Sigmoid colon (tissue), 7 donors: ENCODE results near the gene JPH2. TPM values are rescaled to one million over a fixed set of nuclear protein-coding genes. Genes with fewer than 3 reads are reported as not detected.

Experiments
- DNase-seq: peaks from one replicate; pipeline ENCODE4 v3.0.0-alpha.2; 2019
- H3K27ac ChIP-seq, 4 donors: fragments of 200-600 bp; sonication (generic); one replicate each; pipeline ENCODE4 v1.5.1; 2016 to 2019; ENCODE audit warnings: mild to moderate bottlenecking in 1 of 4
- H3K27me3 ChIP-seq, 3 donors: fragments of 200-600 bp; sonication (generic); one replicate each; pipeline ENCODE4 v1.5.1; 2019; ENCODE audit warnings: mild to moderate bottlenecking in 1 of 3
- H3K36me3 ChIP-seq, 4 donors: fragments of 200-600 bp; sonication (generic); one replicate each; pipeline ENCODE4 v1.5.1; 2016 to 2019
- H3K4me1 ChIP-seq, 4 donors: fragments of 200-600 bp; sonication (generic); one replicate each; pipeline ENCODE4 v1.5.1; 2017 to 2019
- H3K4me3 ChIP-seq, 4 donors: fragments of 200-600 bp; sonication (generic); one replicate each; pipeline ENCODE4 v1.5.1; 2017 to 2019; ENCODE audit warnings: mild to moderate bottlenecking in 2 of 4, moderate library complexity in 1 of 4
- H3K9me3 ChIP-seq, 4 donors: fragments of 200-600 bp in 3 of 4; sonication (generic) in 3 of 4; one replicate each; pipeline versions ENCODE4 v1.5.1 to v1.6.1; 2013 to 2019
- CTCF ChIP-seq, 4 experiments: fragments of 450-650 bp in 3 of 4; fragments of 200-600 bp in 1 of 4; IDR thresholded peaks; one replicate each; pipeline ENCODE4 v1.5.1; 2016 to 2019; ENCODE audit warnings: antibody characterized with exemption in 4 of 4, mild to moderate bottlenecking in 3 of 4, moderate library complexity in 2 of 4
- EP300 ChIP-seq, 4 donors: sonication (generic); formaldehyde crosslinking; IDR thresholded peaks; one replicate each; pipeline ENCODE4 v1.6.1; 2017; ENCODE audit warnings: antibody characterized with exemption in 4 of 4
- POLR2A ChIP-seq, 2 donors: fragments of 450-650 bp; IDR thresholded peaks; one replicate each; pipeline ENCODE4 v1.6.1; 2016; ENCODE audit warnings: antibody characterized with exemption in 2 of 2, mild to moderate bottlenecking in 2 of 2, moderate library complexity in 2 of 2
- POLR2AphosphoS5 ChIP-seq, 4 donors: sonication (generic); formaldehyde crosslinking; IDR thresholded peaks; one replicate each; pipeline ENCODE4 v1.6.1; 2017; ENCODE audit warnings: antibody characterized with exemption in 4 of 4
- WGBS, 2 donors: extraction: QIAGEN DNeasy Blood & Tissue Kit; methylation state at CpG; one replicate each; pipeline ENCODE4 v1.1.7; 2013; 5-methylcytosine and 5-hydroxymethylcytosine counted together
- intact Hi-C: fragments of 100-400 bp; cut with DNase I; formaldehyde crosslinking; loops from one replicate; pipeline ENCODE4 v1.15.1; 2023
- polyA plus RNA-seq, 3 donors: library from polyadenylated mRNA; stranded (reverse); fragments of 200-250 nt; gene quantifications; one replicate each; pipeline ENCODE4 v1.2.3, GENCODE V29; 2013
- total RNA-seq, 4 donors: library from RNA; depleted of rRNA; stranded (reverse); fragments of >200 nt; gene quantifications; one replicate each; pipeline ENCODE4 v1.1.0, GENCODE V29; 2016
- donor health status: healthy with polysubstance abuse.
- donor health status: Bipolar disorder and iron deficiency.
- donor health status: healthy.

JPH2 gene
- total and polyA plus RNA-seq, 7 donors = 0.23 to 166 (median 52.0) TPM

GRCh38 chr20:44081476-44081875 is 105.5 kb downstream of the JPH2 start:
- Histone ChIP-seq H3K9me3 (no peaks in the 10 kb centered on the region), H3K27ac (no peak overlapping the region), H3K4me1 (peaks cover 0 to 25% (median 7%) of the 10 kb centered on the region in 4 donors), H3K36me3 (no peaks in the 10 kb centered on the region), H3K27me3 (no peaks in the 10 kb centered on the region), H3K4me3 (no peak overlapping the region)
- 67 to 70% methylated on average over 4 of the region's 4 CpGs for WGBS, 2 donors
- no peak for TF ChIP-seq POLR2AphosphoS5 (IDR thresholded peaks at IDR 0.05)
- TF ChIP-seq POLR2A (IDR thresholded peaks at IDR 0.05) = no peak
- no peak for TF ChIP-seq CTCF (IDR thresholded peaks at IDR 0.05)
- no peak for TF ChIP-seq EP300 (IDR thresholded peaks at IDR 0.05)
- no peak for DNase-seq
- intact Hi-C loops = loop anchor here (5.0 kb wide), 3 partner anchors 64 to 544 kb away; no protein-coding TSS in a partner anchor

- WGBS, 2 donors = 11 to 21% methylated on average over 8 of the region's 8 CpGs
- H3K27ac ChIP-seq = no peak overlapping the region
- no peaks in the 10 kb centered on the region for H3K27me3 ChIP-seq
- no peaks in the 10 kb centered on the region for H3K9me3 ChIP-seq
- H3K4me1 ChIP-seq = peaks cover 0 to 25% (median 7%) of the 10 kb centered on the region in 4 donors
- TF ChIP-seq EP300 (IDR thresholded peaks at IDR 0.05) = no peak
- peak in 1 of 4 donors; percentile 30 for TF ChIP-seq POLR2AphosphoS5 (IDR thresholded peaks at IDR 0.05)
- TF ChIP-seq CTCF (IDR thresholded peaks at IDR 0.05) = peak; percentile 95 to 99 (median 98)
- TF ChIP-seq POLR2A (IDR thresholded peaks at IDR 0.05) = no peak
- H3K36me3 ChIP-seq = no peaks in the 10 kb centered on the region
- DNase-seq = peak; percentile 84
- no peak overlapping the region for H3K4me3 ChIP-seq
- intact Hi-C loops = loop anchor here (1.0 to 5.0 kb wide), 4 partner anchors 63 to 543 kb away; no protein-coding TSS in a partner anchor
Observed at GRCh38 chr20:44080646-44081267, 106.2 kb downstream of the JPH2 start.

- no peaks in the 10 kb centered on the region for H3K9me3 ChIP-seq
- TF ChIP-seq POLR2AphosphoS5 (IDR thresholded peaks at IDR 0.05) (no peak), POLR2A (IDR thresholded peaks at IDR 0.05) (no peak), EP300 (IDR thresholded peaks at IDR 0.05) (no peak), CTCF (IDR thresholded peaks at IDR 0.05) (no peak)
- no peak overlapping the region for H3K27ac ChIP-seq
- 76 to 87% methylated on average over 10 of the region's 10 CpGs for WGBS, 2 donors
- intact Hi-C loops = loop anchor here (1.0 to 5.0 kb wide), 4 partner anchors 63 to 543 kb away; no protein-coding TSS in a partner anchor
- no peaks in the 10 kb centered on the region for H3K27me3 ChIP-seq
- H3K4me3 ChIP-seq = no peak overlapping the region
- H3K36me3 ChIP-seq = no peaks in the 10 kb centered on the region
- no peak for DNase-seq
- peaks cover 0 to 25% (median 7%) of the 10 kb centered on the region in 4 donors for H3K4me1 ChIP-seq
Observed at GRCh38 chr20:44080064-44080463, 106.9 kb downstream of the JPH2 start.

- H3K4me3 ChIP-seq = no peak overlapping the region
- peaks cover 0 to 30% (median 13%) of the 10 kb centered on the region in 4 donors for H3K4me1 ChIP-seq
- TF ChIP-seq POLR2AphosphoS5 (IDR thresholded peaks at IDR 0.05) (no peak), POLR2A (IDR thresholded peaks at IDR 0.05) (no peak), CTCF (IDR thresholded peaks at IDR 0.05) (no peak), EP300 (IDR thresholded peaks at IDR 0.05) (no peak)
- H3K27me3 ChIP-seq = no peaks in the 10 kb centered on the region
- H3K27ac ChIP-seq = no peak overlapping the region
- intact Hi-C loops = no loop called here
- DNase-seq = no peak
- H3K9me3 ChIP-seq = no peaks in the 10 kb centered on the region
- no peaks in the 10 kb centered on the region for H3K36me3 ChIP-seq
- 94 to 95% methylated on average over 10 of the region's 10 CpGs for WGBS, 2 donors
Observed at GRCh38 chr20:44079291-44079690, 107.7 kb downstream of the JPH2 start.

GRCh38 chr20:44075950-44076232 is 111.1 kb downstream of the JPH2 start:
- 94 to 97% methylated on average over 5 of the region's 5 CpGs for WGBS, 2 donors
- no peaks in the 10 kb centered on the region for H3K27me3 ChIP-seq
- H3K27ac ChIP-seq = no peak overlapping the region
- H3K36me3 ChIP-seq = no peaks in the 10 kb centered on the region
- H3K4me3 ChIP-seq = no peak overlapping the region
- H3K9me3 ChIP-seq = no peaks in the 10 kb centered on the region
- TF ChIP-seq POLR2AphosphoS5 (IDR thresholded peaks at IDR 0.05) (no peak), POLR2A (IDR thresholded peaks at IDR 0.05) (no peak), CTCF (IDR thresholded peaks at IDR 0.05) (no peak), EP300 (IDR thresholded peaks at IDR 0.05) (no peak)
- intact Hi-C loops = no loop called here
- no peak for DNase-seq
- H3K4me1 ChIP-seq = peaks cover 0 to 16% (median 7%) of the 10 kb centered on the region in 4 donors
